Stimulated activated CD8-positive, alpha-beta memory T cell treated with anti-CD3 and anti-CD28 coated beads, Interleukin-4, amount 100 ng/mL, for 4 hours (primary cell): ENCODE data around the gene HYAL1.
A peak's percentile ranks its signal among the peaks of the same experiment; 100 is the strongest.
"Not testable (repeated sequence)": the region's sequence is repeated elsewhere in the genome, so short reads cannot be mapped to it uniquely, and the experiment has no call there.

Source experiments
- DNase-seq, 2 donors: peaks; one replicate each; pipeline ENCODE4 v3.0.0-alpha.2; 2020; ENCODE audit warnings: low read depth in 2 of 2, low spot score in 1 of 2

Gene HYAL1

DNA sequence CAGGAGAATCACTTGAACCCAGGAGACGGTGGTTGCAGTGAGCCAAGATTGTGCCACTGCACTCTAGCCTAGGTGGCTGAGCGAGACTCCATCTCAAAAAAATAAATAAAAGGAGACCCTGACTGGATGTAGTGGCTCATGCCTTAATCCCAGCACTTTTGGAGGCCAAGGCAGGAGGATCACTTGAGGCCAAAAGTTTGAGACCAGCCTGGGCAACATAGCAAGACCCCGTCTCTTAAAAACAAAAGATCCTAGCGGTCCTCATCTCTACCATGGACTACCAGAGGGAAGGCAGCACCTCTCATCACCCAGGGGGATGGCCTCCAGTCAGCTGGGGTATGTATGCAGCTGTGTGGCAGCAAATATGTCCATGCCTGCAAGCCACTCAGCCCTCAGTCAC lies 41.2 kb downstream of the HYAL1 start:
- DNase-seq, result not testable (repeated sequence)

- DNase-seq, result no peak
Observed at GRCh38 chr3:50261505-50261904, 41.9 kb downstream of the HYAL1 start.

GRCh38 chr3:50260942-50261441 lies 42.4 kb downstream of the HYAL1 start:
- DNase-seq, result no peak

DNA sequence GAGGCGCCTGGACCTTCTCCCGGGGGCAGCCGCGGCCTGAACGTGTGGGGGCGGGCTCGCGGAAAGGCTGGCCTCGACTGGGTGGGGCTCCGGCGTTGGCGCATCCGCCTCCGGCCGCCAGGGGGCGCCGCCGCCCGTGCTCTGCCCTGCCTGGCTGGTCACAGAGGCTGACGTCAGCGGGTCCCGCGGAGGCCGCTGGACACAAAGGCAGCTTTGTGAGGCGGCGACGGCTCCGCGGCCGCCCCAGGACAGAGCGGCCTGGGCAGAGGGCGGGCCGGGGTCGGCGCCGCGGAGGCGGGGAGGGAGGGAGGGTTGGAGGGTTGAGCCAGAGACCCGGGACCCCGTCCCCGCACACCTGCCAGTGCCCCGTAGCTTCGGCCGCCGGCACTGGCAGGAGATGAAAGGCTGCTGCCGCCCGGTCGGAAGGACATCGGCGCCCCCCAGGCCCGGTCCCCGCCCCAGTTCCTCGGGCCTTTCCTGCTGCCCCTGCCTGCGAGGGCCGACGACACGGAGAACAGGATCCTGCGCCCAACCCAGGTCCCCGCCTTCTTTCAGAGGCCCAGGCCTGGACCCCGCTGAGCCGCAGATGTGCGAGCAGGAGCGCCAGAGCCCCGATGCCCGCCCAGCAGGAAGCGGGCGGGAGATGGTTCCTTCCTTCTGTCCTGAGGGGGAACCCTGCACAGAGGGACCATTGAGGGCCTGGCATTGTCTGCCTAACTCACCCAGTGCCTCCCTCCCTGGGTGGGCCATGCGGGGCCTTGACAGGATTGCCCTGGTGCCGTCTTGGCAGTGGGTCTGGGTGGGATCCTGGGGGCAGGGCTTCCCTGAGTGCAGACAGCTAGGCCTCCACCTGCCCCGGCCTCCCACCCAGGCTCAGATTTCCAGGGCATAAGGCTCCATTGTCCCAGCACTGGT lies 43.1 kb downstream of the HYAL1 start:
- peak; percentile 40 to 65 for DNase-seq

GRCh38 chr3:50259432-50260026 lies 43.8 kb downstream of the HYAL1 start:
- DNase-seq, result no peak

GRCh38 chr3:50258979-50259378 lies 44.4 kb downstream of the HYAL1 start:
- no peak for DNase-seq

DNA sequence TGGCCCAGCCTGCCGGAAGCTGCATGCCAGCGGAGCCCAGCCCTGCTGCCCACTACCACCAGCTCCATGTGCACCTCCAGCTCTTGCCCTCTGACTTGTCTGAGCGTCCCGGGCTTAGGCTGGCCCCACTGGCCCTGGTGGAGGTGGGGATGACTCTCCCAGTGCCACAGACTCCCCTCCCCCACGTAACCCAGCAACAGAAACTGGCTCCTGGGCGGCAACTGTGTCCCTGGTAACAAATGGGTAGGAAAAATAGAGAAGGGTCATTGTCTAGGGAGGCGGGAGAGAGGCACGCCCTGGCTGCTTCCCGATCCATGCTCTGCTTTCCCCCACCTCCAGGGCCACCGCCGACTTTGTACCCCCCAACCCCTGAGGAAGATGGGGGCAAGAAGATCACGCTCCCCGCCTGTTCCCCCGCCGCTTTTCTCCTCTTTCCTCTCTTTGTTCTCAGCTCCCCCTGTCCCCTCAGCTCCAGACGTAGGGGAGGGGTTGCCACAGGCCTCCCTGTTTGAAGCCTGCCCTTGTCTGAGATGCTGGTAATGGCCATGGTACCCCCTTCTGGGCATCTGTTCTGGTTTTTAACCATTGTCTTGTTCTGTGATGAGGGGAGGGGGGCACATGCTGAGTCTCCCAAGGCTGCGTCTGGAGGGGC lies 45.2 kb downstream of the HYAL1 start:
- DNase-seq, result no peak

DNA sequence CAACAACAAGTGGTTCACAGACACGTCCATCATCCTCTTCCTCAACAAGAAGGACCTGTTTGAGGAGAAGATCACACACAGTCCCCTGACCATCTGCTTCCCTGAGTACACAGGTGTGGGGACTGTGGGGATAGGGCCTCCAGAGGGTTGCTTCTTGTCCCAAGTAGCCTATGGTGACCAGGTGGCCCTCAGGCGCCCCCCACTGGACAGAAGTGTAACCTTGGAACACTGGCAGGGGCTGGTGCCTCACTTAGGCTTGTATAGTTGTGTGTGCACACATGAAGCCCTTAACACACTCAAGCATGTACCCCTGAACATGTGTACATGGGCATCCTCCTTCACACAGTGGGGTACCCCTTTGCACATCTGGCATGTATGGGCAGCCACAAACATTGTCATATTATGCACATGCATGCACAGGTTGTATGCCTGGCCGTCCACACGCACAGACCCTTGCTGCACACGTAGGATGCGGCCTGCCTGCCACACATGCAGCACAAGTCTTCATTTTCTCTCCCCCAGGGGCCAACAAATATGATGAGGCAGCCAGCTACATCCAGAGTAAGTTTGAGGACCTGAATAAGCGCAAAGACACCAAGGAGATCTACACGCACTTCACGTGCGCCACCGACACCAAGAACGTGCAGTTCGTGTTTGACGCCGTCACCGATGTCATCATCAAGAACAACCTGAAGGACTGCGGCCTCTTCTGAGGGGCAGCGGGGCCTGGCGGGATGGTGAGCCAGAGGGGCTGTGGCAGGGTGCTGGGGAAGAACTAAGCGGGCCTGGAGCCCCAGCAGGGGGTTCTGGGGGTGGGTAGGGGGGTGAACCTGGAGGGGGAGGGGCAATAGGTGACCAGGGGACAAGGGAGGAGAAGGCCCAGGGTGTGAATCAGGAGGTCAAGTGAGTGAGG lies 46.1 kb downstream of the HYAL1 start:
- DNase-seq, result no peak

DNA sequence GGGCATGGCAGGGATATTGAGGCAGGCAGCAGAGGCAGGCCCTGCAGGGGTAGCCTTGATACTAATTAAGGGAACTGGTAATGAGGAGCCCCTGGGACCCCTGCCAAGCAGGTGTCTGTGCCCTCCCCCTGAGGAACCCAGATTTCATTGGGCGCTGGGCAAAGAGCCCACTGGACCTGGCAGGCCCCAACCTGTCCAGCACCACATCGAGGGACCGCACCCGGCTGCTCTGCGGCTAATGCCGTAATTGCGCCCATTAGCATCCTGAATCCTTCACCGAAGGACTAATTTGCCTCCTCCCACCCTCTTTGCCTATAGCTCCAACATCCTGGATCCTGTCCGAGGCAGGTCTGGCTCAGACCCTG lies 48.1 kb downstream of the HYAL1 start:
- DNase-seq, result no peak

DNA sequence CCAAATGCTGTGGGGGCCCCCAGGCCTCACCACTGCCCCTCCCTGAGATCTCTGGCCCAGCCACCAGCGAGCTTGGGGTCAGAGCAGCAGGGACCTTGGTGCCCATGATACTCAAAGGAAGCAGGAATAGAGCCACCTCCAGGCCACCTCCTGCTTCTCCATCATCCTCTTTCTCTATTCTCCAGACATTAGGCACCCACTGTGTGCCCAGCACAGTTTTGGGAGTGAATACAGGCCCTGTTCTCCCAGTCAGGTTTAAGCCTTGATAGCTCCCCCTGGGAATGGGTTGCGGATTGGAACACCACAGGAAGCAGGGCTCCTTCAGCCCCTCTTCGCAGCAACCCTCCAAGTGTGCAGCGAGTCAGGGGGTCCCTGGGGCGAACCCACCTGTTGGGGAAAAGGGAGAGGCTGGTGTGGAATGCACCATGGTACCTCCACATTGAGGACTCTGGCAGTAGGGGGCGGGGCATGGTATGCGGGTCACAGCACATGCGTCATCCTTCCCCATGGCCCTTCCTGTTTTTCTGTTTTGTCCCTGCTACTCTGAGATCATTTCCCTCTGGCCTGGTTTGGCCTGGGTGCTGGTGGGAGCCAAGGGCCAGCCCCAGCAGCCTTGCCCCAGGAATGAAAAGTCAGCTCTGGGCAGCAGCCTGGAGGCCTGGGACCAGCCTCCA lies 48.7 kb downstream of the HYAL1 start:
- DNase-seq, result no peak

DNA sequence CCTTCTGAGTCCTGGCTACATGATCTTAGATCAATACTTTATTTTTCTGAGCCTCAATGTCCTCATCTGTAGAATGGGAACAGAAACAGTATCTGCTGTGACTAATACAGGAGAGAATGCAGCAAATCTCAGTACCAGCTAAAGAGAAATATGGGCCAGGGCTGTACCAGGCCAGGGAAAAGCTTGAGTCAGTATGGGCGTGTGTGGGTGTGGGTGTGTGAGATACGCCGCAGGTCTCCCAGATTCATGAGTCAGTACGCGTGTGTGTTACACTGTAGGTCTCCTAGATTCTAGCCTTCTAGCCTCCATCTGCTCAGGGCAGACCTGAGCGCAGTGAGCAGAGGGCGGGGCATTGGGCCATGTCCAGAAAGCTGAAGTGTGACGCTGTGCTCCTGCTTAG lies 52.2 kb downstream of the HYAL1 start:
- peak in 1 of 2 donors; percentile 43 for DNase-seq

DNA sequence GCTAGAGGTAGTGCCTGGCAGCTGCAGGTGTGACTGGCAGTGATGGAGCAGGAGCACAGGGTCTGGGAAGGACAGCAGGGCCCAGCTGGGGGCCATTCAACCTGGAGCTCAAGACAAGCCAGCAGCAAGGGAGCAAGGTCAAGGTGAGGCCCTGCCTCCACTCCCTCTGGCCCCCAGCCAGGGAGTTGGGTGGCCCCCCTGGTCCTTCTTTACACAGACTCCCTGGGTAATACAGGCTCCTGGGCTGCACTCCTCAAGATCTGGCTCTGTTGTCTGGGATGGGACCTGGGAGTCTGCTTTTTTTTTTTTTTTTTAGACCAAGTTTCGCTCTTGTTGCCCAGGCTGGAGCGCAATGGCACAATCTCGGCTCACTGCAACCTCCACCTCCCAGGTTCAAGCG lies 52.9 kb downstream of the HYAL1 start:
- no peak for DNase-seq
